Astrocyte (in vitro differentiated cells and primary cell): ENCODE data around the gene HMGA1. TPM values are rescaled to one million over a fixed set of nuclear protein-coding genes. Genes with fewer than 3 reads are reported as not detected.

Experiments
- DNase-seq: peaks from one replicate; pipeline ENCODE4 v3.0.0-alpha.2; 2010; ENCODE audit warnings: low read depth
- FAIRE-seq: peaks from 2 replicates; lab custom pipeline; 2011; peaks lifted over from hg19 to GRCh38; lab: Jason Lieb, UNC
- H2AFZ ChIP-seq: 2 replicates; pipeline ENCODE4 v1.6.0; 2012; ENCODE audit warnings: low read depth, low read length, inconsistent platforms
- H3K27ac ChIP-seq: 2 replicates; pipeline ENCODE4 v1.5.1; 2011; ENCODE audit warnings: low read depth, low read length, inconsistent platforms
- H3K27me3 ChIP-seq: 2 replicates; pipeline ENCODE4 v1.6.0; 2011; ENCODE audit warnings: low read length, inconsistent platforms; ENCODE audit not compliant: insufficient read depth
- H3K36me3 ChIP-seq: 2 replicates; pipeline ENCODE4 v1.5.1; 2011; ENCODE audit warnings: low read length, inconsistent platforms; ENCODE audit not compliant: insufficient read depth
- H3K4me1 ChIP-seq: 2 replicates; pipeline ENCODE4 v1.5.1; 2011; ENCODE audit warnings: low read length, inconsistent platforms; ENCODE audit not compliant: insufficient read depth
- H3K4me2 ChIP-seq: 2 replicates; pipeline ENCODE4 v1.6.0; 2012; ENCODE audit warnings: low read length, inconsistent platforms
- H3K4me3 ChIP-seq: 2 replicates; pipeline ENCODE4 v1.5.1; 2011; ENCODE audit warnings: low read depth, mild to moderate bottlenecking, low read length, inconsistent platforms; ENCODE audit not compliant: insufficient read depth
- H3K79me2 ChIP-seq: 2 replicates; pipeline ENCODE4 v1.6.0; 2012; ENCODE audit warnings: mild to moderate bottlenecking, low read length, inconsistent platforms; ENCODE audit not compliant: insufficient read depth
- H3K9ac ChIP-seq: 2 replicates; pipeline ENCODE4 v1.6.0; 2012; ENCODE audit warnings: mild to moderate bottlenecking, low read length, inconsistent platforms
- H3K9me3 ChIP-seq: 2 replicates; pipeline ENCODE4 v1.5.1; 2012; ENCODE audit warnings: low read depth, mild to moderate bottlenecking, low read length, inconsistent platforms; ENCODE audit not compliant: insufficient read depth
- H4K20me1 ChIP-seq: 2 replicates; pipeline ENCODE4 v1.6.0; 2012; ENCODE audit warnings: low read length, inconsistent platforms; ENCODE audit not compliant: insufficient read depth
- H3K27ac Mint-ChIP-seq: one replicate; pipeline ENCODE4 v1.8.0; 2021; ENCODE audit warnings: mild to moderate bottlenecking, mixed read lengths; ENCODE audit not compliant: unreplicated experiment
- H3K27me3 Mint-ChIP-seq: one replicate; pipeline ENCODE4 v1.8.0; 2021; ENCODE audit warnings: low read depth, mixed read lengths; ENCODE audit not compliant: unreplicated experiment
- H3K36me3 Mint-ChIP-seq: one replicate; pipeline ENCODE4 v1.8.0; 2021; ENCODE audit warnings: low read depth, mixed read lengths; ENCODE audit not compliant: unreplicated experiment
- H3K4me1 Mint-ChIP-seq: one replicate; pipeline ENCODE4 v1.8.0; 2021; ENCODE audit warnings: low read depth, mixed read lengths; ENCODE audit not compliant: unreplicated experiment
- H3K4me3 Mint-ChIP-seq: one replicate; pipeline ENCODE4 v1.8.0; 2021; ENCODE audit warnings: mild to moderate bottlenecking, moderate library complexity, mixed read lengths; ENCODE audit not compliant: unreplicated experiment
- H3K9me3 Mint-ChIP-seq: one replicate; pipeline ENCODE4 v1.8.0; 2021; ENCODE audit warnings: mild to moderate bottlenecking, mixed read lengths; ENCODE audit not compliant: unreplicated experiment
- CTCF ChIP-seq: IDR thresholded peaks from 2 replicates; pipeline ENCODE4 v1.5.1; 2011; ENCODE audit warnings: low read depth, mild to moderate bottlenecking, inconsistent platforms, low read length, moderate library complexity; ENCODE audit not compliant: insufficient read depth
- EZH2 ChIP-seq: IDR thresholded peaks from 2 replicates; pipeline ENCODE4 v1.6.1; 2012; ENCODE audit warnings: mild to moderate bottlenecking, low read length, inconsistent platforms; ENCODE audit not compliant: insufficient read depth
- total RNA-seq: library from RNA; stranded (reverse); gene quantifications from 2 replicates; pipeline ENCODE4 v1.2.1, GENCODE V29; 2021

HMGA1 gene
- total RNA-seq, 1 donor from 2014 or later = 199 TPM

GRCh38 chr6:34237722-34238584, 1.3 kb downstream of the HMGA1 start:
- FAIRE-seq (no peak), DNase-seq (no peak)
- H3K79me2 ChIP-seq = peaks cover 50% of the 10 kb centered on the region
- peaks cover 15% of the 10 kb centered on the region for H3K36me3 ChIP-seq
- H3K9ac ChIP-seq = peak overlapping the region; percentile 85
- peak overlapping the region; percentile 43 for H3K27ac Mint-ChIP-seq
- peaks cover 11% of the 10 kb centered on the region for H3K4me1 Mint-ChIP-seq
- peaks cover 35% of the 10 kb centered on the region for H4K20me1 ChIP-seq
- TF ChIP-seq CTCF = no peak
- TF ChIP-seq EZH2 = no peak
- peak overlapping the region; percentile 74 for H3K4me3 ChIP-seq
- no peaks in the 10 kb centered on the region for H3K27me3 ChIP-seq
- H3K27me3 Mint-ChIP-seq = no peaks in the 10 kb centered on the region
- peaks cover 6% of the 10 kb centered on the region for H3K36me3 Mint-ChIP-seq
- peak overlapping the region; percentile 84 for H3K4me3 Mint-ChIP-seq
- peak overlapping the region; percentile 9 for H2AFZ ChIP-seq
- peak overlapping the region; percentile 74 for H3K27ac ChIP-seq
- no peaks in the 10 kb centered on the region for H3K9me3 Mint-ChIP-seq
- H3K4me2 ChIP-seq = peak overlapping the region; percentile 97
- peaks cover 47% of the 10 kb centered on the region for H3K4me1 ChIP-seq
- H3K9me3 ChIP-seq = no peaks in the 10 kb centered on the region

- no peaks in the 10 kb centered on the region for H3K27me3 Mint-ChIP-seq
- Histone ChIP-seq H3K4me1 (peaks cover 56% of the 10 kb centered on the region), H3K27me3 (no peaks in the 10 kb centered on the region), H3K9ac (peak overlapping the region; percentile 85), H3K79me2 (peaks cover 50% of the 10 kb centered on the region), H3K27ac (peak overlapping the region; percentile 74), H2AFZ (no peak overlapping the region), H3K4me2 (peak overlapping the region; percentile 97), H4K20me1 (peaks cover 35% of the 10 kb centered on the region), H3K9me3 (no peaks in the 10 kb centered on the region), H3K36me3 (peaks cover 19% of the 10 kb centered on the region), H3K4me3 (peak overlapping the region; percentile 74)
- peak overlapping the region; percentile 84 for H3K4me3 Mint-ChIP-seq
- peak overlapping the region; percentile 43 for H3K27ac Mint-ChIP-seq
- no peak for FAIRE-seq
- H3K4me1 Mint-ChIP-seq = peaks cover 20% of the 10 kb centered on the region
- peaks cover 6% of the 10 kb centered on the region for H3K36me3 Mint-ChIP-seq
- H3K9me3 Mint-ChIP-seq = no peaks in the 10 kb centered on the region
- TF ChIP-seq CTCF (no peak), EZH2 (no peak)
- DNase-seq = no peak
These were observed 2.2 kb downstream of the HMGA1 start for GRCh38 chr6:34238585-34239499.
